IMR-90 (cell line): ENCODE measurements around the gene FNIP1. TPM values are rescaled to one million over a fixed set of nuclear protein-coding genes. Genes with fewer than 3 reads are reported as not detected.

Source experiments
- ATAC-seq: fragments of 200-7000 bp; cut with Tn5 transposase; 2 replicates; pipeline ENCODE4 v1.9.1; 2020; ENCODE audit warnings: low read depth, mild to moderate bottlenecking, moderate library complexity
- BruUV-seq: library from RNA; stranded (reverse); fragments of 400-500 nt; replicated peaks from 2 replicates; lab custom pipeline; 2021; lab: Mats Ljungman, UMichigan
- CTCF ChIA-PET: fragments of 300-600 bp; formaldehyde crosslinking; extraction: SDS; loops from one replicate; lab custom pipeline; 2021; ENCODE audit warnings: antibody characterized with exemption; lab: Yijun Ruan, JAX
- POLR2A ChIA-PET: fragments of 300-600 bp; sonication (Branson Sonifier 250); formaldehyde crosslinking; loops from one replicate; lab custom pipeline; 2022; ENCODE audit warnings: antibody characterized with exemption; ENCODE audit not compliant: unreplicated experiment; lab: Charles Lee
- DNase-seq: peaks from one replicate; pipeline ENCODE4 v3.0.0; 2013
- H2AFZ ChIP-seq: replicated peaks from 2 replicates; pipeline ENCODE3; 2013; ENCODE audit warnings: low read length, mild to moderate bottlenecking; ENCODE audit not compliant: poor library complexity
- H2AK5ac ChIP-seq: 2 replicates; pipeline ENCODE4 v1.6.1; 2013; ENCODE audit warnings: low read depth, low read length, inconsistent platforms
- H2AK9ac ChIP-seq: replicated peaks from 2 replicates; pipeline ENCODE3; 2013; ENCODE audit warnings: mild to moderate bottlenecking, low read depth, low read length, moderate library complexity; ENCODE audit not compliant: poor library complexity
- H2BK120ac ChIP-seq: 2 replicates; pipeline ENCODE4 v1.6.1; 2013; ENCODE audit warnings: low read depth, low read length, inconsistent platforms
- H2BK15ac ChIP-seq: 3 replicates; pipeline ENCODE4 v1.6.1; 2013; ENCODE audit warnings: low read depth, low read length, inconsistent platforms
- H2BK20ac ChIP-seq: 2 replicates; pipeline ENCODE4 v1.6.1; 2013; ENCODE audit warnings: low read depth, mild to moderate bottlenecking, inconsistent platforms, low read length, moderate library complexity
- H2BK5ac ChIP-seq: 2 replicates; pipeline ENCODE4 v1.6.1; 2013; ENCODE audit warnings: mild to moderate bottlenecking, low read depth, low read length, inconsistent platforms; ENCODE audit not compliant: poor library complexity, severe bottlenecking
- H3K14ac ChIP-seq: replicated peaks from 2 replicates; pipeline ENCODE4 v1.6.1; 2013; ENCODE audit warnings: low read depth, low read length, inconsistent platforms
- H3K18ac ChIP-seq: 2 replicates; pipeline ENCODE4 v1.6.1; 2013; ENCODE audit warnings: low read depth, low read length, control low read depth
- H3K23ac ChIP-seq: 2 replicates; pipeline ENCODE4 v1.6.1; 2013; ENCODE audit warnings: low read depth, low read length, inconsistent platforms
- H3K27ac ChIP-seq: 2 replicates; pipeline ENCODE4 v1.5.1; 2013; ENCODE audit warnings: mild to moderate bottlenecking, control low read depth, low read length; ENCODE audit not compliant: insufficient read depth
- H3K27me3 ChIP-seq: 2 replicates; pipeline ENCODE4 v1.6.1; 2013; ENCODE audit warnings: low read length; ENCODE audit not compliant: control insufficient read depth, insufficient read depth
- H3K36me3 ChIP-seq: 2 replicates; pipeline ENCODE4 v1.6.1; 2013; ENCODE audit warnings: low read length, mixed read lengths; ENCODE audit not compliant: control insufficient read depth, insufficient read depth
- H3K4ac ChIP-seq: 2 replicates; pipeline ENCODE4 v1.6.1; 2013; ENCODE audit warnings: low read depth, low read length, inconsistent platforms
- H3K4me1 ChIP-seq: 2 replicates; pipeline ENCODE4 v1.6.1; 2013; ENCODE audit warnings: low read length, mixed read lengths; ENCODE audit not compliant: control insufficient read depth, insufficient read depth
- H3K4me2 ChIP-seq: 2 replicates; pipeline ENCODE4 v1.6.1; 2013; ENCODE audit warnings: low read depth, mild to moderate bottlenecking, control low read depth, low read length, moderate library complexity
- H3K4me3 ChIP-seq: 2 replicates; pipeline ENCODE4 v1.5.1; 2013; ENCODE audit warnings: low read depth, mild to moderate bottlenecking, control low read depth, low read length, moderate library complexity; ENCODE audit not compliant: insufficient read depth
- H3K56ac ChIP-seq: 2 replicates; pipeline ENCODE4 v1.6.1; 2013; ENCODE audit warnings: low read length, inconsistent platforms; ENCODE audit not compliant: insufficient read depth; ENCODE audit errors: extremely low read depth
- H3K79me1 ChIP-seq, 2 experiments: 2 replicates each; pipeline ENCODE4 v1.6.1; 2013; ENCODE audit warnings: low read length in 2 of 2, inconsistent platforms in 1 of 2, low read depth in 1 of 2
- H3K9ac ChIP-seq: 2 replicates; pipeline ENCODE4 v1.6.1; 2013; ENCODE audit warnings: low read depth, low read length, control low read depth
- H3K9me1 ChIP-seq: 2 replicates; pipeline ENCODE4 v1.6.1; 2013; ENCODE audit warnings: low read length, inconsistent platforms; ENCODE audit not compliant: insufficient read depth
- H3K9me3 ChIP-seq: 2 replicates; pipeline ENCODE4 v1.6.1; 2013; ENCODE audit warnings: low read length; ENCODE audit not compliant: control insufficient read depth, insufficient read depth
- H4K20me1 ChIP-seq: 2 replicates; pipeline ENCODE4 v1.6.1; 2013; ENCODE audit warnings: low read length, inconsistent platforms; ENCODE audit not compliant: insufficient read depth
- H4K5ac ChIP-seq: 2 replicates; pipeline ENCODE4 v1.6.1; 2013; ENCODE audit warnings: mild to moderate bottlenecking, low read depth, low read length, control low read depth
- H4K8ac ChIP-seq, 2 experiments: 2 replicates each; pipeline ENCODE4 v1.6.1; 2013; ENCODE audit warnings: low read depth in 2 of 2, low read length in 2 of 2, control low read depth in 1 of 2, inconsistent platforms in 1 of 2
- H4K91ac ChIP-seq: 2 replicates; pipeline ENCODE4 v1.6.1; 2013; ENCODE audit warnings: low read depth, low read length, inconsistent platforms; ENCODE audit not compliant: insufficient read depth
- BHLHE40 ChIP-seq: fragments of 150-350 bp; IDR thresholded peaks from 2 replicates; pipeline ENCODE4 v1.6.1; 2016; ENCODE audit warnings: mild to moderate bottlenecking, low read depth, low read length
- CEBPB ChIP-seq: IDR thresholded peaks from 2 replicates; pipeline ENCODE4 v1.6.1; 2012; ENCODE audit warnings: low read depth, low read length, improper control_type of control experiment
- CHD1 ChIP-seq: IDR thresholded peaks from 2 replicates; pipeline ENCODE4 v1.6.1; 2012; ENCODE audit warnings: low read depth, low read length, improper control_type of control experiment
- MAFK ChIP-seq: IDR thresholded peaks from 2 replicates; pipeline ENCODE4 v1.6.1; 2012; ENCODE audit warnings: low read depth, low read length, improper control_type of control experiment
- MAZ ChIP-seq: IDR thresholded peaks from 2 replicates; pipeline ENCODE4 v1.6.1; 2012; ENCODE audit warnings: low read depth, mild to moderate bottlenecking, low read length, improper control_type of control experiment, moderate library complexity, borderline replicate concordance
- MXI1 ChIP-seq: IDR thresholded peaks from 2 replicates; pipeline ENCODE4 v1.6.1; 2012; ENCODE audit warnings: low read depth, mild to moderate bottlenecking, low read length, moderate library complexity, borderline replicate concordance
- NFE2L2 ChIP-seq: fragments of 150-350 bp; IDR thresholded peaks from 2 replicates; pipeline ENCODE4 v1.6.1; 2016; ENCODE audit warnings: low read depth, mild to moderate bottlenecking, low read length
- POLR2A ChIP-seq: IDR thresholded peaks from 2 replicates; pipeline ENCODE4 v1.6.1; 2012; ENCODE audit warnings: mild to moderate bottlenecking, low read depth, low read length
- RAD21 ChIP-seq: IDR thresholded peaks from 2 replicates; pipeline ENCODE4 v1.6.1; 2012; ENCODE audit warnings: low read length, improper control_type of control experiment
- RFX5 ChIP-seq: IDR thresholded peaks from 2 replicates; pipeline ENCODE4 v1.8.0; 2012; ENCODE audit warnings: low read depth, mild to moderate bottlenecking, low read length, moderate library complexity
- SMC3 ChIP-seq: fragments of 150-350 bp; IDR thresholded peaks from 2 replicates; pipeline ENCODE4 v1.6.1; 2016; ENCODE audit warnings: low read depth, mild to moderate bottlenecking, antibody characterized with exemption, low read length, moderate library complexity
- USF2 ChIP-seq: fragments of 150-350 bp; IDR thresholded peaks from 2 replicates; pipeline ENCODE4 v1.6.1; 2017; ENCODE audit warnings: mild to moderate bottlenecking, antibody characterized with exemption, low read length, low read depth
- WGBS, 2 experiments: methylation state at CpG; one replicate each; pipeline versions ENCODE4 v1.1.5 to v1.1.7; 2013; ENCODE audit warnings: missing lambda C conversion rate in 2 of 2; ENCODE audit not compliant: insufficient read length in 1 of 2; ENCODE audit errors: extremely low coverage in 2 of 2; 5-methylcytosine and 5-hydroxymethylcytosine counted together
- dilution Hi-C: fragments of 300-500 bp; cut with HindIII; formaldehyde crosslinking; loops from one replicate; pipeline ENCODE4 v1.14.3; 2018; ENCODE audit warnings: low sequenced_read_pairs; ENCODE audit not compliant: unreplicated experiment
- in situ Hi-C: fragments of 300-500 bp; cut with MboI; formaldehyde crosslinking; loops from 3 replicates; pipeline ENCODE4 v1.14.3; 2019; ENCODE audit warnings: low sequenced_read_pairs, inconsistent platforms, mixed read lengths
- intact Hi-C: fragments of 100-400 bp; cut with micrococcal nuclease; formaldehyde crosslinking; loops from 2 replicates; pipeline ENCODE4 v1.10.0; 2022
- polyA plus RNA-seq, 3 experiments: library from polyadenylated mRNA; depleted of rRNA; stranded (reverse); fragments of >200 nt; gene quantifications; 2 replicates each; pipeline ENCODE4 v1.2.3, GENCODE V29; 2012; ENCODE audit warnings: low replicate concordance in 1 of 3
- total RNA-seq: library from RNA; depleted of rRNA; stranded (reverse); fragments of >200 nt; gene quantifications from 2 replicates; pipeline ENCODE4 v1.2.3, GENCODE V29; 2012

Gene FNIP1
- total and polyA plus RNA-seq, 2 of the 4 experiments (the other 2 are of a cell fraction) = 5.6 to 34.1 TPM

GRCh38 chr5:131622633-131623032, 174.2 kb downstream of the FNIP1 start:
- no peak overlapping the region for H3K27ac ChIP-seq
- ChIA-PET POLR2A (no interaction called here), CTCF (interaction anchor here (0.6 kb wide), 1 partner anchor 337 kb away, joined by 3 read pairs; no protein-coding TSS in a partner anchor)
- ATAC-seq (peak; percentile 67), DNase-seq (peak; percentile 79)
- H3K23ac ChIP-seq = no peak overlapping the region
- no peak overlapping the region for H2AFZ ChIP-seq
- H4K91ac ChIP-seq = no peak overlapping the region
- H2BK15ac ChIP-seq = no peak overlapping the region
- no peak overlapping the region for H3K4ac ChIP-seq
- H3K4me2 ChIP-seq = no peak overlapping the region
- no peak overlapping the region for H4K5ac ChIP-seq
- no peak overlapping the region for H2BK20ac ChIP-seq
- H4K20me1 ChIP-seq = 0 out of 2 replicates have a peak, but pooled peaks cover under 1% of the 10 kb centered on the region
- H2BK120ac ChIP-seq = no peak overlapping the region
- H2AK5ac ChIP-seq = no peak overlapping the region
- intact Hi-C loops (no loop called here), dilution Hi-C loops (no loop called here), in situ Hi-C loops (no loop called here)
- H3K9me3 ChIP-seq = no peaks in the 10 kb centered on the region
- no peak overlapping the region for H3K18ac ChIP-seq
- no peaks in the 10 kb centered on the region; the same call in 1 of the 2 replicates for H3K36me3 ChIP-seq
- no peak overlapping the region for H3K56ac ChIP-seq
- no CpG with 5 or more reads among the region's 2 CpGs for WGBS, 2 experiments
- H3K4me1 ChIP-seq = no peaks in the 10 kb centered on the region
- no peaks in the 10 kb centered on the region for H3K9me1 ChIP-seq
- no peak overlapping the region for H3K9ac ChIP-seq
- H3K27me3 ChIP-seq = no peaks in the 10 kb centered on the region
- no peak overlapping the region for H2BK5ac ChIP-seq
- BruUV-seq = no TSS peak
- H4K8ac ChIP-seq = no peak overlapping the region
- no peak overlapping the region for H3K14ac ChIP-seq
- no peak overlapping the region for H3K4me3 ChIP-seq
- peaks cover 17 to 48% of the 10 kb centered on the region in 2 experiments for H3K79me1 ChIP-seq
- no peak overlapping the region for H2AK9ac ChIP-seq
- TF ChIP-seq MXI1 (no peak), RFX5 (no peak), USF2 (no peak), NFE2L2 (no peak), MAFK (no peak), RAD21 (no peak), CEBPB (no peak), POLR2A (no peak), MAZ (no peak), BHLHE40 (no peak), SMC3 (no peak), CHD1 (no peak)
